Peyer's patch (tissue), 4 donors: ENCODE data around the gene PI4KA.

Experiments used
- CTCF ChIP-seq, 6 experiments: fragments of 450-650 bp in 4 of 6; fragments of 200-600 bp in 2 of 6; sonication (generic) in 1 of 6; IDR thresholded peaks; one replicate each; pipeline ENCODE4 v1.5.1; 2017 to 2019; ENCODE audit warnings: antibody characterized with exemption in 6 of 6, mild to moderate bottlenecking in 3 of 6, moderate library complexity in 1 of 6
- POLR2A ChIP-seq, 2 donors: fragments of 450-650 bp; IDR thresholded peaks; one replicate each; pipeline ENCODE4 v1.5.1; 2017; ENCODE audit warnings: antibody characterized with exemption in 2 of 2, mild to moderate bottlenecking in 2 of 2, moderate library complexity in 2 of 2

- no peak for TF ChIP-seq POLR2A (IDR thresholded peaks at IDR 0.05)
- TF ChIP-seq CTCF (IDR thresholded peaks at IDR 0.05): no peak
These were observed 115.8 kb downstream of the PI4KA start for GRCh38 chr22:20742764-20743163.
